Measurements from ENCODE around the gene SLC22A23.
A peak's percentile ranks its signal among the peaks of the same experiment; 100 is the strongest.

SLC22A23 gene

GRCh38 chr6:3421791-3422434 is 34.9 kb downstream of the SLC22A23 start:
- WGBS (ENCODE audit: extremely low coverage, insufficient coverage, low lambda C conversion rate): no CpG with 5 or more reads among the region's 13 CpGs
- Histone ChIP-seq H3K36me3 (ENCODE audit: control insufficient read depth, insufficient read depth, low read length) (no peaks in the 10 kb centered on the region), H3K4me3 (ENCODE audit: low read length) (no peak overlapping the region), H3K79me1 (ENCODE audit: low read length) (no peaks in the 10 kb centered on the region), H4K5ac (ENCODE audit: low read length) (no peak overlapping the region), H3K27me3 (ENCODE audit: insufficient read depth, low read length, poor library complexity) (no peaks in the 10 kb centered on the region), H3K23ac (ENCODE audit: low read length) (no peak overlapping the region), H3K79me2 (ENCODE audit: control insufficient read depth, insufficient read depth, low read length) (no peaks in the 10 kb centered on the region), H2AK5ac (ENCODE audit: low read length) (no peak overlapping the region), H3K4me2 (ENCODE audit: low read length) (no peak overlapping the region), H2BK120ac (ENCODE audit: low read depth, low read length) (no peak overlapping the region), H3K27ac (ENCODE audit: low read depth, low read length) (no peak overlapping the region), H3K56ac (ENCODE audit: low read length) (peak overlapping the region; percentile 30), H3K9ac (ENCODE audit: low read length) (no peak overlapping the region), H2BK15ac (replicated peaks; ENCODE audit: low read depth) (peak overlapping the region; percentile 8), H4K8ac (ENCODE audit: low read depth, low read length) (no peak overlapping the region), H3K18ac (ENCODE audit: low read length) (no peak overlapping the region), H3K4me1 (ENCODE audit: control insufficient read depth, low read depth, low read length) (peaks cover 6% of the 10 kb centered on the region), H3K4ac (ENCODE audit: low read depth, low read length) (no peak overlapping the region), H2BK5ac (ENCODE audit: low read length) (no peak overlapping the region)
- no peak for DNase-seq

- no CpG with 5 or more reads among the region's 3 CpGs for WGBS (ENCODE audit: extremely low coverage, insufficient coverage, low lambda C conversion rate)
- Histone ChIP-seq H3K9ac (ENCODE audit: low read length) (no peak overlapping the region), H4K8ac (ENCODE audit: low read depth, low read length) (no peak overlapping the region)
These were observed 35.7 kb downstream of the SLC22A23 start for GRCh38 chr6:3421143-3421542.

GRCh38 chr6:3419624-3420272 is 37.1 kb downstream of the SLC22A23 start:
- Histone ChIP-seq H3K36me3 (ENCODE audit: control insufficient read depth, insufficient read depth, low read length) (no peaks in the 10 kb centered on the region), H3K79me1 (ENCODE audit: low read length) (no peaks in the 10 kb centered on the region), H4K5ac (ENCODE audit: low read length) (no peak overlapping the region), H3K4me2 (ENCODE audit: low read length) (no peak overlapping the region), H3K9ac (ENCODE audit: low read length) (no peak overlapping the region), H4K8ac (ENCODE audit: low read depth, low read length) (no peak overlapping the region), H2BK15ac (replicated peaks; ENCODE audit: low read depth) (no peak overlapping the region), H3K4me1 (ENCODE audit: control insufficient read depth, low read depth, low read length) (peaks cover 6% of the 10 kb centered on the region), H3K56ac (ENCODE audit: low read length) (no peak overlapping the region), H3K4me3 (ENCODE audit: low read length) (no peak overlapping the region), H2BK120ac (ENCODE audit: low read depth, low read length) (no peak overlapping the region), H2BK5ac (ENCODE audit: low read length) (no peak overlapping the region), H3K18ac (ENCODE audit: low read length) (no peak overlapping the region), H3K79me2 (ENCODE audit: control insufficient read depth, insufficient read depth, low read length) (no peaks in the 10 kb centered on the region), H3K23ac (ENCODE audit: low read length) (no peak overlapping the region), H3K27me3 (ENCODE audit: insufficient read depth, low read length, poor library complexity) (no peaks in the 10 kb centered on the region), H3K4ac (ENCODE audit: low read depth, low read length) (no peak overlapping the region), H2AK5ac (ENCODE audit: low read length) (no peak overlapping the region), H3K27ac (ENCODE audit: low read depth, low read length) (no peak overlapping the region)
- WGBS (ENCODE audit: extremely low coverage, insufficient coverage, low lambda C conversion rate): no CpG with 5 or more reads among the region's 3 CpGs
- DNase-seq: peak; percentile 96

More at GRCh38 chr6:3421143-3421542, 35.7 kb downstream of the SLC22A23 start:
- H2BK120ac ChIP-seq (ENCODE audit: low read depth, low read length): no peak overlapping the region
- H2BK15ac ChIP-seq (replicated peaks; ENCODE audit: low read depth): no peak overlapping the region
- H3K56ac ChIP-seq (ENCODE audit: low read length): no peak overlapping the region
- H3K4me3 ChIP-seq (ENCODE audit: low read length): no peak overlapping the region
- no peak overlapping the region for H3K4ac ChIP-seq (ENCODE audit: low read depth, low read length)
- no peak overlapping the region for H2BK5ac ChIP-seq (ENCODE audit: low read length)
- no peak overlapping the region for H2AK5ac ChIP-seq (ENCODE audit: low read length)
- H3K18ac ChIP-seq (ENCODE audit: low read length): no peak overlapping the region
- DNase-seq: no peak
- no peak overlapping the region for H3K23ac ChIP-seq (ENCODE audit: low read length)
- peaks cover 6% of the 10 kb centered on the region for H3K4me1 ChIP-seq (ENCODE audit: control insufficient read depth, low read depth, low read length)
- H3K36me3 ChIP-seq (ENCODE audit: control insufficient read depth, insufficient read depth, low read length): no peaks in the 10 kb centered on the region
- no peaks in the 10 kb centered on the region for H3K79me2 ChIP-seq (ENCODE audit: control insufficient read depth, insufficient read depth, low read length)
- H3K4me2 ChIP-seq (ENCODE audit: low read length): no peak overlapping the region
- H3K27me3 ChIP-seq (ENCODE audit: insufficient read depth, low read length, poor library complexity): no peaks in the 10 kb centered on the region
- no peak overlapping the region for H3K27ac ChIP-seq (ENCODE audit: low read depth, low read length)
- no peak overlapping the region for H4K5ac ChIP-seq (ENCODE audit: low read length)
- H3K79me1 ChIP-seq (ENCODE audit: low read length): no peaks in the 10 kb centered on the region

- Histone ChIP-seq H3K23ac (ENCODE audit: low read length) (no peak overlapping the region), H2BK5ac (ENCODE audit: low read length) (no peak overlapping the region), H2AK5ac (ENCODE audit: low read length) (no peak overlapping the region), H3K9ac (ENCODE audit: low read length) (no peak overlapping the region), H3K79me2 (ENCODE audit: control insufficient read depth, insufficient read depth, low read length) (no peaks in the 10 kb centered on the region), H3K4me1 (ENCODE audit: control insufficient read depth, low read depth, low read length) (peaks cover 6% of the 10 kb centered on the region), H3K18ac (ENCODE audit: low read length) (no peak overlapping the region), H3K56ac (ENCODE audit: low read length) (no peak overlapping the region), H2BK120ac (ENCODE audit: low read depth, low read length) (no peak overlapping the region), H2BK15ac (replicated peaks; ENCODE audit: low read depth) (no peak overlapping the region), H3K4me2 (ENCODE audit: low read length) (no peak overlapping the region), H3K27me3 (ENCODE audit: insufficient read depth, low read length, poor library complexity) (no peaks in the 10 kb centered on the region), H3K36me3 (ENCODE audit: control insufficient read depth, insufficient read depth, low read length) (no peaks in the 10 kb centered on the region), H4K8ac (ENCODE audit: low read depth, low read length) (no peak overlapping the region), H4K5ac (ENCODE audit: low read length) (no peak overlapping the region), H3K27ac (ENCODE audit: low read depth, low read length) (no peak overlapping the region), H3K4me3 (ENCODE audit: low read length) (no peak overlapping the region), H3K79me1 (ENCODE audit: low read length) (no peaks in the 10 kb centered on the region), H3K4ac (ENCODE audit: low read depth, low read length) (no peak overlapping the region)
- no CpG with 5 or more reads among the region's 8 CpGs for whole genome bisulfite sequencing (ENCODE audit: extremely low coverage, insufficient coverage, low lambda C conversion rate)
- DNase-seq: no peak
These were observed 38.3 kb downstream of the SLC22A23 start for GRCh38 chr6:3418496-3419060.

- H2BK120ac ChIP-seq (ENCODE audit: low read depth, low read length): no peak overlapping the region
These were observed 39.4 kb downstream of the SLC22A23 start for GRCh38 chr6:3417473-3417872.

More at GRCh38 chr6:3417473-3417872, 39.4 kb downstream of the SLC22A23 start:
- H3K9ac ChIP-seq (ENCODE audit: low read length): no peak overlapping the region
- H3K27ac ChIP-seq (ENCODE audit: low read depth, low read length): no peak overlapping the region
- no peak overlapping the region for H2BK5ac ChIP-seq (ENCODE audit: low read length)
- H3K4me2 ChIP-seq (ENCODE audit: low read length): no peak overlapping the region
- peak overlapping the region; percentile 17 for H3K56ac ChIP-seq (ENCODE audit: low read length)
- H3K4me1 ChIP-seq (ENCODE audit: control insufficient read depth, low read depth, low read length): peaks cover 6% of the 10 kb centered on the region
- H3K18ac ChIP-seq (ENCODE audit: low read length): no peak overlapping the region
- no peaks in the 10 kb centered on the region for H3K36me3 ChIP-seq (ENCODE audit: control insufficient read depth, insufficient read depth, low read length)
- no peak overlapping the region for H3K23ac ChIP-seq (ENCODE audit: low read length)
- H2AK5ac ChIP-seq (ENCODE audit: low read length): no peak overlapping the region
- H3K79me2 ChIP-seq (ENCODE audit: control insufficient read depth, insufficient read depth, low read length): no peaks in the 10 kb centered on the region
- no peak overlapping the region for H2BK15ac ChIP-seq (replicated peaks; ENCODE audit: low read depth)
- no peak overlapping the region for H4K5ac ChIP-seq (ENCODE audit: low read length)
- H4K8ac ChIP-seq (ENCODE audit: low read depth, low read length): no peak overlapping the region
- no peak overlapping the region for H3K4me3 ChIP-seq (ENCODE audit: low read length)
- H3K79me1 ChIP-seq (ENCODE audit: low read length): no peaks in the 10 kb centered on the region
- no peak overlapping the region for H3K4ac ChIP-seq (ENCODE audit: low read depth, low read length)
- DNase-seq: no peak
- H3K27me3 ChIP-seq (ENCODE audit: insufficient read depth, low read length, poor library complexity): no peaks in the 10 kb centered on the region
- WGBS (ENCODE audit: extremely low coverage, insufficient coverage, low lambda C conversion rate): no CpG with 5 or more reads among the region's 4 CpGs
